Neutrophil (primary cell): ENCODE measurements around the gene ABCA1.
"Not testable (repeated sequence)": the region's sequence is repeated elsewhere in the genome, so short reads cannot be mapped to it uniquely, and the experiment has no call there.

Experiments used
- H3K27ac ChIP-seq: fragments of 200-600 bp; sonication (generic); 2 replicates; pipeline ENCODE4 v1.5.1; 2016; ENCODE audit warnings: mild to moderate bottlenecking, moderate library complexity
- H3K27me3 ChIP-seq: fragments of 200-600 bp; sonication (generic); 2 replicates; pipeline ENCODE4 v1.6.0; 2016; ENCODE audit warnings: mild to moderate bottlenecking
- H3K36me3 ChIP-seq: fragments of 200-600 bp; sonication (generic); 2 replicates; pipeline ENCODE4 v1.5.1; 2017
- H3K4me1 ChIP-seq, 2 experiments: fragments of 200-600 bp in 1 of 2; sonication (generic) in 1 of 2; 1 replicate in 1 of 2; 2 replicates in 1 of 2; pipeline versions ENCODE4 v1.5.1 to v1.6.1; 2013 to 2016; ENCODE audit warnings: low read depth in 1 of 2, low read length in 1 of 2, mild to moderate bottlenecking in 1 of 2, moderate library complexity in 1 of 2; ENCODE audit not compliant: control insufficient read depth in 1 of 2, insufficient read depth in 1 of 2
- H3K4me3 ChIP-seq, 2 experiments: fragments of 200-600 bp in 1 of 2; sonication (generic) in 1 of 2; 1 replicate in 1 of 2; 2 replicates in 1 of 2; pipeline ENCODE4 v1.5.1; 2013 to 2016; ENCODE audit warnings: low read depth in 1 of 2, low read length in 1 of 2, mild to moderate bottlenecking in 1 of 2, moderate library complexity in 1 of 2
- H3K9me3 ChIP-seq: fragments of 200-600 bp; sonication (generic); 2 replicates; pipeline ENCODE4 v1.5.1; 2016
- CTCF ChIP-seq: fragments of 200-600 bp; sonication (generic); IDR thresholded peaks from 2 replicates; pipeline ENCODE4 v1.5.1; 2016; ENCODE audit warnings: antibody characterized with exemption

Gene ABCA1

GRCh38 chr9:104923740-104924139 lies 4.2 kb downstream of the ABCA1 start:
- no peaks in the 10 kb centered on the region for H3K27me3 ChIP-seq
- H3K27ac ChIP-seq: no peak overlapping the region
- peaks cover 19 to 25% of the 10 kb centered on the region in 2 experiments for H3K4me1 ChIP-seq
- no peak for TF ChIP-seq CTCF
- peaks cover 6% of the 10 kb centered on the region for H3K36me3 ChIP-seq
- no peaks in the 10 kb centered on the region for H3K9me3 ChIP-seq
- H3K4me3 ChIP-seq: no peak overlapping the region

- TF ChIP-seq CTCF: no peak
- no peaks in the 10 kb centered on the region for H3K9me3 ChIP-seq
- no peak overlapping the region for H3K4me3 ChIP-seq
- no peak overlapping the region for H3K27ac ChIP-seq
- H3K36me3 ChIP-seq: peaks cover 6% of the 10 kb centered on the region
- H3K4me1 ChIP-seq: peaks cover 19 to 20% of the 10 kb centered on the region in 2 experiments
- H3K27me3 ChIP-seq: no peaks in the 10 kb centered on the region
Measured at GRCh38 chr9:104923289-104923688, 4.7 kb downstream of the ABCA1 start.

GRCh38 chr9:104922748-104923147 lies 5.2 kb downstream of the ABCA1 start:
- not testable (repeated sequence) for H3K27ac ChIP-seq, H3K27me3 ChIP-seq, H3K4me3 ChIP-seq

GRCh38 chr9:104921067-104921741 lies 6.8 kb downstream of the ABCA1 start:
- TF ChIP-seq CTCF: no peak
- Histone ChIP-seq H3K4me3 (no peak overlapping the region), H3K4me1 (peaks cover 4 to 18% of the 10 kb centered on the region in 2 experiments), H3K36me3 (peaks cover 6% of the 10 kb centered on the region), H3K9me3 (no peaks in the 10 kb centered on the region), H3K27ac (no peak overlapping the region), H3K27me3 (no peaks in the 10 kb centered on the region)

More at GRCh38 chr9:104922748-104923147, 5.2 kb downstream of the ABCA1 start:
- H3K4me1 ChIP-seq: peaks cover 17 to 18% of the 10 kb centered on the region in 2 experiments
- H3K36me3 ChIP-seq, H3K9me3 ChIP-seq: not testable (repeated sequence)

- no peaks in the 10 kb centered on the region for H3K36me3 ChIP-seq
Measured at GRCh38 chr9:104915753-104916152, 12.2 kb downstream of the ABCA1 start.

More at GRCh38 chr9:104915753-104916152, 12.2 kb downstream of the ABCA1 start:
- Histone ChIP-seq H3K4me1 (peaks cover 0 to 7% of the 10 kb centered on the region in 2 experiments), H3K9me3 (no peaks in the 10 kb centered on the region), H3K4me3 (no peak overlapping the region), H3K27ac (no peak overlapping the region), H3K27me3 (no peaks in the 10 kb centered on the region)
- no peak for TF ChIP-seq CTCF
